ENCODE data around the gene SLC5A10. TPM values are rescaled to one million over a fixed set of nuclear protein-coding genes. Genes with fewer than 3 reads are reported as not detected.
A peak's percentile ranks its signal among the peaks of the same experiment; 100 is the strongest.

The SLC5A10 gene
- total RNA-seq, 1 donor from 2014 or later: not detected

DNA sequence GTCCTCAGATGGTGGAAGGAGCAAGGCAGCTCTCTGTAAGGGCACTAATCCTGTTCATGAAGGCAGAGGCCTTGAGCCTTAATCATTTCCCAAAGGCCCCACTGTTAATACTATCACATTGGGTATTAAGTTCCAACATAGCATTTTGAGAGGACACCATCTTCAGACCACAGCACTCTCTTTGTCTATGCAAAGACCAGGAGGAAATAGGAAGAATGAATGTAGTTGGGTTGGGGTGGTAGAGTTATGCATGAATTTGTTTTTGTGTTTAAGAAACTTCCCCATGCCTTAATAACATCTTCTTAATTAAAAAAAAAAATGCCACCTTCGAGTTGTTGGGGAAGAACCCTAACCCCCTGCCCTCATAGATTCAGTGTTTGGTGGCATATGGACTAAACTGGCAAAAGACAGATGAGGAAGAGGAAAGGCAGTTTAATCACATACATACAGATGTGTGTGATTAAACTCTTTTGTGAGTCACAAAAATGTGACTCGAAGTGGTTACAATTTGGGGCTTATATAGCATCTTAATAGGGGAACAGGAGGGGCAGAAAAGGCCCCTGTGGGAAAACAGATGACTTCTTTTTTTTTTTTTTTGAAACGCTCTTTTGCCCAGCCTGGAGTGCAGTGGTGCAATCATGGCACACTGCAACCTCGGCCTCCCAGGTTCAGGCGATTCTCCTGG is 35.0 kb upstream of the SLC5A10 start:
- Mint-ChIP-seq H3K9me3 (no peaks in the 10 kb centered on the region), H3K27ac (peak overlapping the region; percentile 80), H3K27me3 (no peaks in the 10 kb centered on the region), H3K4me1 (peaks cover 53% of the 10 kb centered on the region), H3K4me3 (peak overlapping the region; percentile 33), H3K36me3 (ENCODE audit: low read depth) (peaks cover 60% of the 10 kb centered on the region)
- ChIA-PET POLR2A (interaction anchor here (0.6 kb wide), 1 partner anchor 18 kb away, joined by 3 read pairs; no protein-coding TSS in a partner anchor), CTCF (no interaction called here)
- TF ChIP-seq CTCF (IDR thresholded peaks at IDR 0.05): no peak
- intact Hi-C loops (cut with micrococcal nuclease): loop anchor here (2.0 to 10.0 kb wide), 2 partner anchors 16 to 98 kb away; no protein-coding TSS in a partner anchor
- DNase-seq: no peak
- ATAC-seq (ENCODE audit: low read depth): peak; percentile 57

DNA sequence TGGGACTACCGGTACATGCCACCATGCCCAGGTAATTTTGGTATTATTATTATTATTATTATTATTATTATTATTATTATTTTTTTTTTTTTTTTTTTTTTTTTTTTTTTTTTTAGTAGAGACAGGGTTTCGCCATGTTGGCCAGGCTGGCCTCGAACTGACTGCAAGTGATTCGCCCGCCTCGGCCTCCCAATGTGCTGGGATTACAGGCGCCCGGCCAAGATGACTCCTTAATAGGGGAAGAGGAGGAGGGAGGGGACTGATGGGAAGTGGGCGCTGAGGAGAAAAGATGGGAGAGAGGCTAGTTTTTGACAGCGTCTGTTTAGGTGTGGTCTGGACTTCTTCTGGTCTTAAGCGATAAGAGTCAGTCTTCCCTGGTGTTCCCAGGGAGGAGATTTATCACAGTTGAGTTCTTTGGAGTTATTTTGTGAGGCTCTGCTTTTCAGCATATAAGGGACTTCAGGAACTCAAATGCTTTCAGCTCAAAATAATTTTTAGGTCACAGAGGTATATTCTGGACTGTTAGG is 34.4 kb upstream of the SLC5A10 start:
- intact Hi-C loops (cut with micrococcal nuclease): loop anchor here (2.0 to 10.0 kb wide), 2 partner anchors 17 to 97 kb away; no protein-coding TSS in a partner anchor
- Mint-ChIP-seq H3K36me3 (ENCODE audit: low read depth) (peaks cover 54% of the 10 kb centered on the region), H3K27ac (peak overlapping the region; percentile 80), H3K9me3 (no peaks in the 10 kb centered on the region), H3K4me1 (peaks cover 59% of the 10 kb centered on the region), H3K4me3 (no peak overlapping the region), H3K27me3 (no peaks in the 10 kb centered on the region)
- ChIA-PET POLR2A (interaction anchor here (0.6 kb wide), 1 partner anchor 19 kb away, joined by 3 read pairs; no protein-coding TSS in a partner anchor), CTCF (no interaction called here)
- no peak for TF ChIP-seq CTCF (IDR thresholded peaks at IDR 0.05)
- DNase-seq: no peak
- no peak for ATAC-seq (ENCODE audit: low read depth)

- Mint-ChIP-seq H3K4me3 (no peak overlapping the region), H3K4me1 (peaks cover 70% of the 10 kb centered on the region), H3K27ac (peak overlapping the region; percentile 74), H3K27me3 (no peaks in the 10 kb centered on the region), H3K9me3 (no peaks in the 10 kb centered on the region), H3K36me3 (ENCODE audit: low read depth) (peaks cover 42% of the 10 kb centered on the region)
- intact Hi-C loops (cut with micrococcal nuclease): loop anchor here (10.0 kb wide), 1 partner anchor 95 kb away; no protein-coding TSS in a partner anchor
- DNase-seq: no peak
- no peak for ATAC-seq (ENCODE audit: low read depth)
- ChIA-PET CTCF (no interaction called here), POLR2A (no interaction called here)
- TF ChIP-seq CTCF (IDR thresholded peaks at IDR 0.05): no peak
Measured at GRCh38 chr17:18919963-18920362, 32.0 kb upstream of the SLC5A10 start.

- intact Hi-C loops (cut with micrococcal nuclease): no loop called here
- CTCF ChIA-PET: no interaction called here
- Mint-ChIP-seq H3K27ac (peak overlapping the region; percentile 95), H3K27me3 (no peaks in the 10 kb centered on the region), H3K36me3 (ENCODE audit: low read depth) (peaks cover 42% of the 10 kb centered on the region), H3K9me3 (no peaks in the 10 kb centered on the region), H3K4me1 (peaks cover 71% of the 10 kb centered on the region), H3K4me3 (peak overlapping the region; percentile 79)
- POLR2A ChIA-PET: interaction anchor here (0.9 to 1.2 kb wide), 3 partner anchors 23 to 62 kb away, joined by 3 to 4 read pairs (median 3); no protein-coding TSS in a partner anchor
- ATAC-seq (ENCODE audit: low read depth) (peak; percentile 15), DNase-seq (no peak)
- TF ChIP-seq CTCF (IDR thresholded peaks at IDR 0.05): no peak
Measured at GRCh38 chr17:18920911-18921441, 31.0 kb upstream of the SLC5A10 start.

DNA sequence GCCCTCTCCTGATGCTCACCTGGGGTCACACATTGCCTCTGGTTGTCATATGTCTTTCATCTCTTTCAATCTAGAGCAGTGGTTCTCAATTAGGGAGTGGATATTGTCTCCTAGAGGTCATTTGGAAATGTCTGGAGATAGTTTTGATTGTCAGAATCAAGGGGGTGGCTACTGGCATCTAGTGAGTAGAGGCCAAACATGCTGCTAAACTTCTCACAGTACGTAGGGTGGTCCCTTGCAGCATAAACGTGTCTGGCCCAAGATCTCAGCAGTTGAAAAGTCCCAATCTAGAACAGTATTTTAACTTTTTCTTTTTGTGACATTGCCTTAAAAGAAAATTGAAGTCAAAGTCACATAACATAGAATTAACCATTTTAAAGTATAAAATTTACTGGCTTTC is 30.5 kb upstream of the SLC5A10 start:
- DNase-seq (no peak), ATAC-seq (ENCODE audit: low read depth) (no peak)
- Mint-ChIP-seq H3K27ac (peak overlapping the region; percentile 95), H3K4me3 (peak overlapping the region; percentile 79), H3K9me3 (no peaks in the 10 kb centered on the region), H3K36me3 (ENCODE audit: low read depth) (peaks cover 39% of the 10 kb centered on the region), H3K4me1 (peaks cover 72% of the 10 kb centered on the region), H3K27me3 (no peaks in the 10 kb centered on the region)
- ChIA-PET CTCF (no interaction called here), POLR2A (interaction anchor here (0.9 to 1.2 kb wide), 2 partner anchors 23 to 64 kb away, joined by 3 to 5 read pairs; partner anchors contain the start of gene PRPSAP2)
- intact Hi-C loops (cut with micrococcal nuclease): no loop called here
- TF ChIP-seq CTCF (IDR thresholded peaks at IDR 0.05): no peak

All from activated B cell treated with CpG ODN at 0.5 μM for 24 hours (primary cell).